CD8-positive, alpha-beta memory T cell (primary cell): ENCODE results near the gene CDC23. TPM values are rescaled to one million over a fixed set of nuclear protein-coding genes. Genes with fewer than 3 reads are reported as not detected.

Source experiments
- CTCF ChIA-PET: fragments of 350-600 bp; sonication (Branson Sonifier 250); formaldehyde crosslinking; loops from one replicate; lab custom pipeline; 2021; ENCODE audit warnings: antibody characterized with exemption; lab: Charles Lee
- POLR2A ChIA-PET: fragments of 350-600 bp; sonication (Branson Sonifier 250); formaldehyde crosslinking; loops from one replicate; lab custom pipeline; 2021; ENCODE audit warnings: antibody characterized with exemption; lab: Charles Lee
- DNase-seq, 5 donors: peaks; one replicate each; pipeline versions ENCODE4 v3.0.0 to v3.0.0-alpha.2; 2020 to 2022; ENCODE audit warnings: mixed read lengths in 1 of 5
- H3K27ac ChIP-seq: one replicate; pipeline ENCODE4 v1.7.0; 2013; ENCODE audit warnings: low read depth, mild to moderate bottlenecking, low read length, moderate library complexity
- H3K27me3 ChIP-seq: 2 replicates; pipeline ENCODE4 v1.7.0; 2013; ENCODE audit warnings: low read length, mild to moderate bottlenecking; ENCODE audit not compliant: insufficient read depth, poor library complexity, severe bottlenecking
- H3K36me3 ChIP-seq: 2 replicates; pipeline ENCODE4 v1.7.0; 2013; ENCODE audit warnings: mild to moderate bottlenecking, low read length, moderate library complexity; ENCODE audit not compliant: insufficient read depth
- H3K4me1 ChIP-seq: 2 replicates; pipeline ENCODE4 v1.7.0; 2013; ENCODE audit warnings: mild to moderate bottlenecking, low read length, moderate library complexity; ENCODE audit not compliant: insufficient read depth
- H3K4me3 ChIP-seq: 2 replicates; pipeline ENCODE4 v1.7.0; 2013; ENCODE audit warnings: mild to moderate bottlenecking, low read length
- H3K9me3 ChIP-seq: 2 replicates; pipeline ENCODE4 v1.7.0; 2013; ENCODE audit warnings: mild to moderate bottlenecking, low read length
- H3K27ac Mint-ChIP-seq, 8 donors: one replicate each; pipeline ENCODE4 v1.8.0; 2020 to 2021; ENCODE audit warnings: mixed read lengths in 8 of 8, mild to moderate bottlenecking in 6 of 8, inconsistent platforms in 3 of 8, moderate library complexity in 3 of 8
- H3K27me3 Mint-ChIP-seq, 2 donors: one replicate each; pipeline ENCODE4 v1.8.0; 2020 to 2021; ENCODE audit warnings: mixed read lengths in 2 of 2, mild to moderate bottlenecking in 1 of 2, moderate library complexity in 1 of 2
- H3K36me3 Mint-ChIP-seq, 3 donors: one replicate each; pipeline ENCODE4 v1.8.0; 2020 to 2021; ENCODE audit warnings: mixed read lengths in 3 of 3, inconsistent platforms in 1 of 3, mild to moderate bottlenecking in 1 of 3
- H3K4me1 Mint-ChIP-seq, 3 donors: one replicate each; pipeline ENCODE4 v1.8.0; 2020 to 2021; ENCODE audit warnings: mixed read lengths in 3 of 3, inconsistent platforms in 1 of 3, mild to moderate bottlenecking in 1 of 3
- H3K4me3 Mint-ChIP-seq, 7 donors: one replicate each; pipeline ENCODE4 v1.8.0; 2020 to 2021; ENCODE audit warnings: mixed read lengths in 7 of 7, mild to moderate bottlenecking in 6 of 7, moderate library complexity in 4 of 7, inconsistent platforms in 2 of 7
- H3K9me3 Mint-ChIP-seq, 5 donors: one replicate each; pipeline ENCODE4 v1.8.0; 2020 to 2022; ENCODE audit warnings: mixed read lengths in 5 of 5, mild to moderate bottlenecking in 3 of 5, moderate library complexity in 2 of 5, inconsistent platforms in 1 of 5
- polyA plus RNA-seq: library from polyadenylated mRNA; unstranded; fragments of 300-500 nt; fragmentation: Illumina TruSeq; gene quantifications from one replicate; pipeline ENCODE4 v1.2.3, GENCODE V29; 2021
- total RNA-seq, 2 experiments: library from RNA; stranded (reverse); gene quantifications; one replicate each; pipeline ENCODE4 v1.2.3, GENCODE V29; 2021

The CDC23 gene
- total and polyA plus RNA-seq, 3 experiments from 2014 or later = 21.9 to 49.7 (median 48.7) TPM

GRCh38 chr5:138230981-138231589 is 18.0 kb upstream of the CDC23 start:
- H3K9me3 Mint-ChIP-seq = peaks cover 0 to 3% (median under 1%) of the 10 kb centered on the region in 5 donors

GRCh38 chr5:138230261-138230660 is 17.1 kb upstream of the CDC23 start:
- ChIA-PET CTCF (interaction anchor here (0.9 kb wide), 1 partner anchor 13 kb away, joined by 3 read pairs; no protein-coding TSS in a partner anchor), POLR2A (no interaction called here)
- H3K9me3 ChIP-seq = no peaks in the 10 kb centered on the region
- Mint-ChIP-seq H3K27me3 (peaks cover 14 to 25% of the 10 kb centered on the region in 2 donors), H3K36me3 (peaks cover 0 to 5% (median 0%) of the 10 kb centered on the region in 3 donors), H3K27ac (no peak overlapping the region), H3K4me3 (no peak overlapping the region), H3K4me1 (no peaks in the 10 kb centered on the region), H3K9me3 (peaks cover 0 to 7% (median 3%) of the 10 kb centered on the region in 5 donors)
- H3K4me1 ChIP-seq = no peaks in the 10 kb centered on the region
- no peaks in the 10 kb centered on the region for H3K27me3 ChIP-seq
- no peak overlapping the region for H3K27ac ChIP-seq
- no peaks in the 10 kb centered on the region for H3K36me3 ChIP-seq
- DNase-seq = no peak
- H3K4me3 ChIP-seq = no peak overlapping the region

More at GRCh38 chr5:138230981-138231589, 18.0 kb upstream of the CDC23 start:
- CTCF ChIA-PET = interaction anchor here (1.1 kb wide), 1 partner anchor 11 kb away, joined by 3 read pairs; no protein-coding TSS in a partner anchor
- H3K4me3 Mint-ChIP-seq = no peak overlapping the region
- peaks cover 12 to 19% of the 10 kb centered on the region in 2 donors for H3K27me3 Mint-ChIP-seq
- no peak overlapping the region for H3K27ac Mint-ChIP-seq
- no peak for DNase-seq
- no peak overlapping the region for H3K27ac ChIP-seq
- no peaks in the 10 kb centered on the region for H3K36me3 ChIP-seq
- no peaks in the 10 kb centered on the region for H3K27me3 ChIP-seq
- H3K36me3 Mint-ChIP-seq = peaks cover 0 to under 1% (median 0%) of the 10 kb centered on the region in 3 donors
- no peaks in the 10 kb centered on the region for H3K4me1 Mint-ChIP-seq
- H3K4me3 ChIP-seq = no peak overlapping the region
- H3K9me3 ChIP-seq = no peaks in the 10 kb centered on the region
- H3K4me1 ChIP-seq = no peaks in the 10 kb centered on the region
- POLR2A ChIA-PET = no interaction called here

DNA sequence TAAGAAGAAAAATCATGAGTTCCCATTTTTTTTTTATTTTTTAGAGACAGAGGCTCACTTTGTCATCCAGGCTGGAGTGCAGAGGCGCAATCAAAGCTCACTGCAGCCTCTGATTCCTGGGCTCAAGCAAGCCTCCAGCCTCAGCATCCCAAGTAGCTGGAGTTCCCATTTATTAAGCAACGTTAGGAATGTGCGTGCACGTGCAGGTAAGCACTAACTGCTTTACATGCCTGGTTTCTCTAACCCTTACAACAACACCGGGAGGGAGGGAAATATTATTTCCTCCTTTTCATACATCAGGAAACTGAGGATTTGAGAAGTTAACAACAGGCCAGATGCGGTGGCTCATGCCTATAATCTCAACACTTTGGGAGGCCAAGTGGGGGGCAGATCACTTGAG is 16.3 kb upstream of the CDC23 start:
- H3K4me1 ChIP-seq = no peaks in the 10 kb centered on the region
- H3K36me3 Mint-ChIP-seq = peaks cover 0 to 5% (median 0%) of the 10 kb centered on the region in 3 donors
- no peaks in the 10 kb centered on the region for H3K27me3 ChIP-seq
- H3K4me3 Mint-ChIP-seq = no peak overlapping the region
- no peak for DNase-seq
- no peak overlapping the region for H3K4me3 ChIP-seq
- H3K9me3 Mint-ChIP-seq = peaks cover 0 to 7% (median 3%) of the 10 kb centered on the region in 5 donors
- H3K27me3 Mint-ChIP-seq = peaks cover 14 to 24% of the 10 kb centered on the region in 2 donors
- no peak overlapping the region for H3K27ac Mint-ChIP-seq
- no peaks in the 10 kb centered on the region for H3K9me3 ChIP-seq
- H3K4me1 Mint-ChIP-seq = no peaks in the 10 kb centered on the region
- ChIA-PET CTCF (no interaction called here), POLR2A (no interaction called here)
- H3K36me3 ChIP-seq = no peaks in the 10 kb centered on the region
- no peak overlapping the region for H3K27ac ChIP-seq

DNA sequence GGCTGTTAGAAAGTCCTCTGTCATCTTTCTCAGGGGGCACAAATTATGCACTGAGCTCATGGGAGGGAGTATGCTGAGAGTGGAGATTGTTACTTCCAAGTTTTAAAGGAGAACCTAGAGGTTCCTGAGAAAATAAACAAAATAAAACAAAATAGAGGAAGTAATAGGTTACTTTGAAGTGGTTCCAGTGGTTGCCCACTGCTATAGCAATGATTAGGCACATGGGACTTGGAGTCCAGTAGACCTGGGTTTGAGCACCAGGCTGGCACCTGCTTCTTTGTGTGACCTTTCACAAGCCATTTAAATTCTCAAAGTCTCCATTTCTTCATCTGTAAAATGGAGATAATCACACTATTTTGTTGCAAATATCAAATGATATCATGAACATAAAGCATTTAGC is 13.8 kb upstream of the CDC23 start:
- Mint-ChIP-seq H3K4me1 (peaks cover 0 to 4% (median 0%) of the 10 kb centered on the region in 3 donors), H3K36me3 (peaks cover 0 to 5% (median 0%) of the 10 kb centered on the region in 3 donors), H3K27ac (no peak overlapping the region), H3K9me3 (peaks cover 0 to 7% (median 4%) of the 10 kb centered on the region in 5 donors), H3K4me3 (no peak overlapping the region), H3K27me3 (peaks cover 6 to 20% of the 10 kb centered on the region in 2 donors)
- H3K27ac ChIP-seq = no peak overlapping the region
- no peaks in the 10 kb centered on the region for H3K4me1 ChIP-seq
- H3K36me3 ChIP-seq = no peaks in the 10 kb centered on the region
- no peaks in the 10 kb centered on the region for H3K9me3 ChIP-seq
- no peak for DNase-seq
- CTCF ChIA-PET = no interaction called here
- POLR2A ChIA-PET = no interaction called here
- H3K27me3 ChIP-seq = no peaks in the 10 kb centered on the region
- H3K4me3 ChIP-seq = no peak overlapping the region

GRCh38 chr5:138224712-138225111 is 11.6 kb upstream of the CDC23 start:
- Histone ChIP-seq H3K36me3 (no peaks in the 10 kb centered on the region), H3K9me3 (no peaks in the 10 kb centered on the region), H3K4me1 (no peaks in the 10 kb centered on the region), H3K27me3 (no peaks in the 10 kb centered on the region), H3K27ac (no peak overlapping the region), H3K4me3 (no peak overlapping the region)
- H3K27ac Mint-ChIP-seq = peak overlapping the region in 1 of 8 donors; percentile 22
- peaks cover 0 to 7% (median 4%) of the 10 kb centered on the region in 5 donors for H3K9me3 Mint-ChIP-seq
- H3K27me3 Mint-ChIP-seq = peaks cover 8 to 26% of the 10 kb centered on the region in 2 donors
- peaks cover 0 to 4% (median 0%) of the 10 kb centered on the region in 3 donors for H3K4me1 Mint-ChIP-seq
- H3K4me3 Mint-ChIP-seq = no peak overlapping the region
- ChIA-PET CTCF (interaction anchor here (1.0 kb wide), 1 partner anchor 28 kb away, joined by 3 read pairs; no protein-coding TSS in a partner anchor), POLR2A (no interaction called here)
- no peak for DNase-seq
- peaks cover 0 to 5% (median 0%) of the 10 kb centered on the region in 3 donors for H3K36me3 Mint-ChIP-seq

DNA sequence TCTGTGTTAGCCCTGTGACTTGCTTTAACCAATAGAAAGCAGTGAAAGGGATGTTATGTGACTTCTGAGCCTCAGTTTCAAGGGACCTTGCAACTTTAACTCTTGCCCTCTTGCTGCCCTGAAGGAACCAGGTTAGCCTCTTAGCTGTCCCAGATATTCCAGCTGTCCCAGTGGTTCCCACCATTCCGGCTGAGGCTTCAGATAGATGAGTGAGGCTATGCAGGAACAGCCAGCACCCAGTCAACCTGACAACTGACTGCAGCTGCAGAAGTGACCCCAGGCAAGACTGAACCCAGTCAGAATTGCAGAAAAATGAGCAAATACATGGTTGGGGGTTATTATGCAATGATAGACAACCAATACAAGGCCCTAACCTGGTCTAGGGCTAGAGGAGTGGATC is 10.4 kb upstream of the CDC23 start:
- peaks cover 0 to 4% (median 0%) of the 10 kb centered on the region in 3 donors for H3K4me1 Mint-ChIP-seq
- H3K36me3 ChIP-seq = no peaks in the 10 kb centered on the region
- no peak overlapping the region for H3K27ac Mint-ChIP-seq
- H3K27me3 Mint-ChIP-seq = peaks cover 11 to 30% of the 10 kb centered on the region in 2 donors
- no peak overlapping the region for H3K27ac ChIP-seq
- H3K4me3 ChIP-seq = no peak overlapping the region
- no peaks in the 10 kb centered on the region for H3K9me3 ChIP-seq
- no peak overlapping the region for H3K4me3 Mint-ChIP-seq
- peaks cover 0 to 5% (median 0%) of the 10 kb centered on the region in 3 donors for H3K36me3 Mint-ChIP-seq
- CTCF ChIA-PET = interaction anchor here (1.1 to 1.8 kb wide), 2 partner anchors 128 to 130 kb away, joined by 3 to 4 read pairs; no protein-coding TSS in a partner anchor
- no peaks in the 10 kb centered on the region for H3K4me1 ChIP-seq
- POLR2A ChIA-PET = no interaction called here
- no peaks in the 10 kb centered on the region for H3K27me3 ChIP-seq
- DNase-seq = no peak
- H3K9me3 Mint-ChIP-seq = peaks cover 0 to 7% (median 4%) of the 10 kb centered on the region in 5 donors

GRCh38 chr5:138216799-138217198 is 3.7 kb upstream of the CDC23 start:
- DNase-seq = no peak
- Histone ChIP-seq H3K9me3 (no peaks in the 10 kb centered on the region), H3K4me1 (peaks cover 15% of the 10 kb centered on the region), H3K36me3 (no peaks in the 10 kb centered on the region), H3K4me3 (no peak overlapping the region), H3K27ac (no peak overlapping the region), H3K27me3 (no peaks in the 10 kb centered on the region)
- ChIA-PET CTCF (no interaction called here), POLR2A (no interaction called here)
- Mint-ChIP-seq H3K27ac (peak overlapping the region in 1 of 8 donors; percentile 8), H3K36me3 (peaks cover 0 to 7% (median 0%) of the 10 kb centered on the region in 3 donors), H3K27me3 (peaks cover 9 to 23% of the 10 kb centered on the region in 2 donors), H3K9me3 (peaks cover 0 to 2% (median 0%) of the 10 kb centered on the region in 5 donors), H3K4me1 (peaks cover 14 to 18% (median 18%) of the 10 kb centered on the region in 3 donors), H3K4me3 (no peak overlapping the region)

GRCh38 chr5:138212828-138213160 is 329 bp downstream of the CDC23 start:
- Histone ChIP-seq H3K27me3 (no peaks in the 10 kb centered on the region), H3K36me3 (peaks cover 12% of the 10 kb centered on the region), H3K4me1 (peaks cover 21% of the 10 kb centered on the region), H3K27ac (peak overlapping the region; percentile 92), H3K4me3 (peak overlapping the region; percentile 95), H3K9me3 (no peaks in the 10 kb centered on the region)
- H3K36me3 Mint-ChIP-seq = peaks cover 0 to 23% (median 6%) of the 10 kb centered on the region in 3 donors
- peak overlapping the region; percentile 76 to 98 (median 97) for H3K27ac Mint-ChIP-seq
- DNase-seq = peak in 1 of 5 donors; percentile 0
- CTCF ChIA-PET = interaction anchor here (0.9 to 4.3 kb wide), 3 partner anchors 13 to 144 kb away, joined by 3 to 22 read pairs (median 3); partner anchors contain the start of gene KDM3B
- POLR2A ChIA-PET = interaction anchor here (1.0 kb wide), 2 partner anchors 139 to 141 kb away, joined by 3 to 5 read pairs; partner anchors contain the start of gene KDM3B
- H3K4me3 Mint-ChIP-seq = peak overlapping the region; percentile 95 to 99 (median 98)
- H3K27me3 Mint-ChIP-seq = peaks cover 0 to 3% of the 10 kb centered on the region in 2 donors
- H3K9me3 Mint-ChIP-seq = no peaks in the 10 kb centered on the region
- peaks cover 26 to 34% (median 33%) of the 10 kb centered on the region in 3 donors for H3K4me1 Mint-ChIP-seq
